CD4-positive, alpha-beta T cell treated with Interferon gamma for 1 hour (primary cell): ENCODE data around the gene PRR5.
"Not testable (repeated sequence)": the region's sequence is repeated elsewhere in the genome, so short reads cannot be mapped to it uniquely, and the experiment has no call there.

Experiments
- DNase-seq: peaks from one replicate; pipeline ENCODE4 v3.0.0-alpha.2; 2020

PRR5 gene

GRCh38 chr22:44676066-44676440 is 26.0 kb upstream of the PRR5 start:
- not testable (repeated sequence) for DNase-seq

- no peak for DNase-seq
Measured at GRCh38 chr22:44676441-44677352, 25.3 kb upstream of the PRR5 start.

- no peak for DNase-seq
Measured at GRCh38 chr22:44677353-44677840, 24.6 kb upstream of the PRR5 start.

- DNase-seq: no peak
Measured at GRCh38 chr22:44677871-44678555, 24.0 kb upstream of the PRR5 start.

- no peak for DNase-seq
Measured at GRCh38 chr22:44678556-44679305, 23.3 kb upstream of the PRR5 start.

GRCh38 chr22:44679306-44679647 is 22.7 kb upstream of the PRR5 start:
- DNase-seq: not testable (repeated sequence)

GRCh38 chr22:44680058-44680457 is 21.9 kb upstream of the PRR5 start:
- no peak for DNase-seq

- DNase-seq: no peak
Measured at GRCh38 chr22:44680481-44680894, 21.5 kb upstream of the PRR5 start.

- DNase-seq: no peak
Measured at GRCh38 chr22:44682556-44683168, 19.3 kb upstream of the PRR5 start.

GRCh38 chr22:44683237-44683636 is 18.8 kb upstream of the PRR5 start:
- DNase-seq: no peak

GRCh38 chr22:44683881-44684280 is 18.1 kb upstream of the PRR5 start:
- DNase-seq: no peak

GRCh38 chr22:44684506-44685383 is 17.3 kb upstream of the PRR5 start:
- peak; percentile 84 for DNase-seq

- DNase-seq: peak; percentile 81
Measured at GRCh38 chr22:44685384-44686056, 16.5 kb upstream of the PRR5 start.

GRCh38 chr22:44686873-44687600 is 15.0 kb upstream of the PRR5 start:
- DNase-seq: no peak

- no peak for DNase-seq
Measured at GRCh38 chr22:44689173-44689572, 12.8 kb upstream of the PRR5 start.

- no peak for DNase-seq
Measured at GRCh38 chr22:44689915-44690524, 12.0 kb upstream of the PRR5 start.

- no peak for DNase-seq
Measured at GRCh38 chr22:44691796-44692661, 10.0 kb upstream of the PRR5 start.

GRCh38 chr22:44692662-44693007 is 9.4 kb upstream of the PRR5 start:
- no peak for DNase-seq

- no peak for DNase-seq
Measured at GRCh38 chr22:44693145-44693544, 8.9 kb upstream of the PRR5 start.
